Hypothalamus (tissue), 51 donors: ENCODE data around the gene PKM.

Experiments used
- DNase-seq, 51 donors: peaks; one replicate each; lab custom pipeline; 2025; lab: John Stamatoyannopoulos, UW

PKM gene

DNA sequence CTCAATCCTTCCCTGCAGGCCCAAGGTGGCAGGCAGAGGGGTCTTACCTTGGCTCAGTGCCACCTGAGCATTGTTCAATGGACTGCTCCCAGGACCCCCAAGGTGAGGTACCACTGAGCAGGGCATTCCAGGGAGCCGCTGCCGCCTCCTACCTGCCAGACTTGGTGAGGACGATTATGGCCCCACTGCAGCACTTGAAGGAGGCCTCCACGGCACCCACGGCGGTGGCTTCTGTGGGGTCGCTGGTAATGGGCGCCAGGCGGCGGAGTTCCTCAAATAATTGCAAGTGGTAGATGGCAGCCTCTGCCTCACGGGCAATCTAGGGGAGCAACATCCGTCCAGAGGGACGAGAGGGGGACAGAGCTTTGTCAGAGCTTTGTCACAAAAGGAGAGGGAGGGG lies 28.7 kb downstream of the PKM start:
- DNase-seq = no peak

DNA sequence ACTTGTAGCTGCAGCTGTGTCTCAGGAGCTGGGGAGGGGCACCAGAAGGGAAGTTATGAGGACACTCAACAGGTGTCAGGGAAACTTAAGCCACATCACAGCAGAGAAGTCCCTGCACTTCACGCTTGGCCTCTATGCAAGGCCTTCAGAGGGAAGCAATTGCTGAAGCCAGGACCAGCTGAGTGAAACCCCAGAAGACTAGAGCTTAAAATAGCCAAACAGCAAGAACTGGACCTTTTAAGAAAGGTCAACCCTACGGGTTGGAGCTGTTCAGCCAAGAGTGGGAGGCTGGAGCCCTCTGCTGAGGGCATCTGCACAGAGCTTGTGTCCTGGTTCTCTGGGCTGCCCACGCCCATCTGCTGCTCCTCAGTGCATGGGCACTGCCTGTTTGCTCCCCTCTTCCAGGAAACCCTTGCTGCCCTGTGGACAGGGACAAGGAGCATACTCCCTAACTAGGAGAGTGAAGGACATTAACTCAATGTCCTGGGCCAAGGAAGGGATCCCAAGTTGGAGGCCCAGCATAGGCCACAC lies 29.5 kb downstream of the PKM start:
- peak in 1 of 51 donors; percentile 24 for DNase-seq

DNA sequence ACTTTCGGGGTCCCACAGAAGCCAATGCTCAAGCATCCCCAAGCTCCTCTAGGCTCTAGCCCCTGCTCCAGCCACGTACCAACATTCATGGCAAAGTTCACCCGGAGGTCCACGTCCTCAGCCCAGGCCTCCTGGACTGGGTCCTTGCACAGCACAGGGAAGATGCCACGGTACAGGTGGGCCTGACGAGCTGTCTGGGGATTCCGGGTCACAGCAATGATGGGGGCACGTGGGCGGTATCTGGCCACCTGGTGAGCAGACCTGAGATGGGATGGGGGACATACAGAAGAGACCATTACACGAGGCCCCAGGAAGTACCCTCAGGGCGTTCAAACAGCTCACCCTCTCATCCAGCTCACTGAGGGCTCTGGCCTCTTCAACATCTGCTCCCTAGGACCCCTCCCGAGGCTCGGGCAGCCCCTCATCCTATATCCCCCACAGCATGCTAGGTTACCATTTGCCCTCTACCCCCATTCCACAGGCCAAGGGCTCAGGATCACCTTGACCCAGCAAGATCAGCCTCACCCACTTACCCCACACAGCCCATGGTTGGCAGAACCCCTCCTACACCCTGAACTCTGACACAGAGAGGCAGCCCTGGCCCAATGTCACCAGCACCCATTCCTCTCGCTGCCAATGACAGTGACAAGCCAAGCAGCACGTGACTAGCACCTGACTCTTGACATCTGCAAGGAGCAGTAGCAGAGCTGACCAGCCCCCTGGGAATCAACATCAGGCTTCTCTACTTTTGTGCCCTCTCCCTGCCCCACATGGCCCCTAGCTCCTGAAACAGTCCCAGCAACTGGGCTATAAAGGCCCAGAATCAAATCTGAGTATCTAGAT lies 30.4 kb downstream of the PKM start:
- no peak for DNase-seq

DNA sequence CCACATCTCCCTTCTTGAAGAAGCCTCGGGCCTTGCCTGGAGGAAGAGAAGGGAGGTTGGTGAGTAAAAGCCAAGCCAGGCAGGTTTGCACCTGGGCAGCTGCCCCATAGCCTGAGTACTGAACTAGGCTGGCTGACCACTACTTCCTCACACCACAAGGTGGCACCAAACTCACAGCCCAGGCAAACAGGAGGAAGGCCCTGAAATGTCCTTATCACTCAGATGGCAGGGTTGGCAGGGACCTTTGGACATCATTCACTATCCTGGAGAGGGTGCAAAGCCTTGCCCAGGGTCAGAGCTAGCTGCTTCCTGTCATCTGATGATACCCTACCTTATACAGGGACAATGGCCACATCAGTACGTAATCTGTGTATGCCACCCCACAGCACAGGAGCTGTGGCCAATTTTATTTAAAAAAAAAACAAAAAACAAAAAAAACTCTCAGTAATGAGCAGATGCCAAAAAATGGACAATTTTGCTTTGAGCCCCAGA lies 31.2 kb downstream of the PKM start:
- DNase-seq = peak in 39 of 51 donors; percentile 15 to 81 (median 53)

DNA sequence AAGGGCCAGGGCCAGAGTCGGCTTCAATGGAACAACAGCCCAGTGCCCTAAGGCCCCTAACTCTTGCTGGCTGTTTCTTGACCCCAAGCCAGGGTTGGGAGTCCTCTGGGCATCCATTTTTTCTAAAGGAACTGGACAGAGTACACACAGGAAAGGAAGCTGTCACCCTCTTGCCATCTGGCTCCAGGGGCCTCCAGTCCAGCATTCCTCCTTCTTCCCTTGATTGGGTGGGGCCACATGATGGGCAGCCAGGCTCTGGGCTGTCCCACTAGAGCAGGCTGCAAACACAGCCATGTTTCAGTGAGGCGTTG lies 31.8 kb downstream of the PKM start:
- no peak for DNase-seq

DNA sequence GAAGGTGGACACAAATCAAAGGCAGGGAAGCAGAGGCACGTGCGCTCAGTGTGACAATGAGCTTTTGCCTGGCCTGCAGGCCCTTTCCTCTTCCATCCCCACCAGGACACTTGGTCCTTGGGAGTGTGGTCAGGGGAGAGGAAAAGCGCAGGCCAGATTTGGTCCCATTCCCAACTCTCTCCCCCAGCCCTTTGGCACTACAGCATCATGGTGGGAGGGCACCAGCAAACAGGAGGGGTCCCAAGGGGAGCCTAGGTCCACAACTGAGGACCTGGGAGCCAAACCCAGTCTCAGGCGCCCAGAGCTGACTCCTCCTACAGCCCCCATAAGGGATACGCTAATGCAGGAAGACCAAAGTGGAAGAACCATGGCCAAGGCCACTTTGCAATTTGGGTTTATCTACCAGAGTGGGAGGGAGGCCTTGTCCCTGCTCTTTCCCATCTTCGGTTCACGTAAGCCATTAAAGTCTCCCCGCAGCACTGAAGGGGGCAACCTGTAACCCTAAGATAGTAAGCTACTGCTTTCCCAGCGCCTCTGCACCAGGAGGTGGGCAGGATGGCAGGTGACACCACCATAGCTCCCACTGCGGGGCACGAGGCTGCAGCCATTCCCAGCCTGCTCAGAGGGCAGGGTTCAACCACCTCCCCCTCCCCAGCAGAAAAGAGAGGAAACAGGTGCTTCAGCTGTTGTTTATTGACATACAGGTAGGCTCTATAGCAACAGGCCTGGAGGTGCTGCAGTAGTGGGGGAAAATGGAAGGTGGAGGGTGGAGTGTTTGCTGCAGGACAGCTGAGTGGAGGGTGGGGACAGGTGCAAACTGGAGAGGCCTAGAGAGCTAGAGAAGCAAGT lies 32.4 kb downstream of the PKM start:
- DNase-seq = no peak

DNA sequence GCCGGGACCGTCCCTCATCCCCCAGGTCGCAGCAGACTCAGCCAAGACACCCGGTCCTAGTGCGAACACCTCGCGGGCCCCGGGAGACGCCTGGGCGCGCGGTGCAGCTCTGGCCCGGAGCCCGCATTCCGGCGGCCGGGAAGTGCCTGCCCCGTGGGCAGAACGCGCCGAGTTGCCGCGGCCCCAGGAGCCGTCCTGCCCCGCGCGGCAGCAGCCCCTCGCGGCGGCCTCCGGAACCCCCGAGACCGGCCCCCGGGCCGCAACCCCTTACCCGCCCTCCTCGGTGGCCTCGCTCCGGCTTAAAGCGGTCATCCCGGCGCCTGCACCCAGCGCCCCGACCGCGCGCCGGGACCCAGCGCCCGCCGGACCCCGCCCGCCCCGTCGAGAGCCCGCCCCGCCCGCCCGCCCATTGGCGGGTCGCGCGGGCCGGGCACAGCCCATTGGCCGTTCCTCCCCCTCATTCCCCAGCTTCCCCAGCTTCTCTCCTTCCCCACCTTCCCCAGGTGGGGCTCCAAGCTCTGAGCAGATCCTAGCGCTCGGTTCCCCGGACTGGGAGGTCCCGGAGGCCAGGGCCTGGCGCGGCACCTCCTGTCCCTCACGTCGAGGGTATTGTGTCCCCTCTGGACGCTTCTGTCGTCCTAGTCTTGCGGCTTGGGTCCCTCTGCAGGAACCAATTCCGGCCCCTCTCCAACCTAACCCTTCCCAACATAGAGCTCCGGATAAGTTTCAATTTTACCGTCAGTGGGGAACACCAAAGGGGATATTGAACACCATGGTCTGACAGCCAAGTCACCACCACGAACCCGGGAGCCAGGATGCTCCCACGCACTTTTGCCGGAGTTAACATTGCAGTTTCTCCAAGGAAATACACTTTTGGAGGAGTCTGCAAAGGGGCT lies 33.3 kb downstream of the PKM start, which contains the start of gene GRAMD2A:
Gene GRAMD2A, minus strand, starts transcription at position 328 of the 896 bp plus-strand sequence.
- peak in 10 of 51 donors; percentile 20 to 47 (median 39) for DNase-seq

DNA sequence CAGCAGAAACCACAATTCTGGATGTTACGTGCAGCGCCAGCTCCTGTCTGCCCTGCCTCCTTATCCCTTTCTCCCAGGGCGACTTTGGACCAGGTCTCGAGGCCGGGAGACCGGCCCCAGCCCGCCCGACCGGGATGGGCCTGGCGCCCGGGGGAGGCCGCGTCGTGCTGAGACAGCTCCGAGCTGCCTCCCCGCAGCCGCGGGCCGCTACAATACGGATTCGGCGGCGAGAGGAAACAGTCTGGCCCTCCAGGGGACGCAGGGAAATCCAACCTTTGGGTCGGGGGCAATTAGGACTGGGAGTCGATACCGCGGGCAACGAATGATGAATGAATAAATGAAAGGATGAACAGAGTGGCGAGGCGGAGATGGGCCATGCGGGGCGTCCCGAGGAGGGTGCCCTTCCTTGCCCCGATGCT lies 33.9 kb downstream of the PKM start:
- no peak for DNase-seq

DNA sequence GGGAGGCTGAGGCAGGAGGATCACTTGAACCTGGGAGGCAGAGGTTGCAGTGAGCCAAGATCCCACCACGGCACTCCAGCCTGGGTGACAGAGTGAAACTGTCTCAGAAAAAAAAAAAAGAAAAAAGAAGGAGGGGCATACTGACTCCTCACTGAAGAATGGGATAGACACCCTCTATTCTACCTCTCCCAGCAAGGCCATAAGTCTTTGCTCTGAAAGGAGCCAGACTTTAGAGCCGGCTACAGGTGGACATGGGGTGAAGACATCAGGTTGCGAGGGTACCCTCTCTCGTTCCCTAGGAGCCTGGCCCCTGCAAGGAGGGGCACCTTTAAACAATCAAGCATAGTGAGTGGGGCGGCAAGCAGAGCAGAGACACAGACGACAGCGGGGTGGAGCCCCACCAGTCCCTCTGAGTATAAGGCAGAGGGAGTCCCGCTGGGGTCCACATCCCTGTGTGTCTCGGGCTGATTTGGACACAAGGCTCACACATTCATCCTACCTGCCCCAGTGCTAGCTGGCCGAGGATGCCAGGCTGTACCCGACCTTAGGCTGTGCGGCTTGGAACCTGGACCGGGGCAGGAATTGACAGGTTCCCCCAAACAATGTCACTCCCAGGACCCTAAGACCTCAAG lies 34.5 kb downstream of the PKM start:
- DNase-seq = no peak

DNA sequence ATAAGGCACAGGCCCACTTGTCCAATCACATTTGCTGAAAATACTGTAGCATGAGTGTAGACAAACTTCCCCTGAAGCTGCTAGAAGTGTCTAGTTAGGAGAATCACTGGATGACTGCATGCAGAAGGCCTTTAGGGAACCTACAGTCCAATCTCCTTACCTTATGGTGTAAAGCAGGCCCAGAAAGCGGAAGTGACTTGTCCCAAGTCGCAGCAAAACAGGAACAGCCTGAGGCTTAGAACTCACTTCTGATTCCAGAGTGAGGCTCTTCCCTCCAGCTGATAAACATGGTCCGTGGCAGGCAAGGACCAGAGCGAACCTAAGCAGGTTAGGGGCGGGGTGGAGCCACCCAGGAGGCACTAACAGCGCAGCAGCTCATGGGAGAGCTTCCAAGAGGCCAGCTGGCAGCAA lies 35.9 kb downstream of the PKM start:
- DNase-seq = peak in 5 of 51 donors; percentile 5 to 33 (median 19)

DNA sequence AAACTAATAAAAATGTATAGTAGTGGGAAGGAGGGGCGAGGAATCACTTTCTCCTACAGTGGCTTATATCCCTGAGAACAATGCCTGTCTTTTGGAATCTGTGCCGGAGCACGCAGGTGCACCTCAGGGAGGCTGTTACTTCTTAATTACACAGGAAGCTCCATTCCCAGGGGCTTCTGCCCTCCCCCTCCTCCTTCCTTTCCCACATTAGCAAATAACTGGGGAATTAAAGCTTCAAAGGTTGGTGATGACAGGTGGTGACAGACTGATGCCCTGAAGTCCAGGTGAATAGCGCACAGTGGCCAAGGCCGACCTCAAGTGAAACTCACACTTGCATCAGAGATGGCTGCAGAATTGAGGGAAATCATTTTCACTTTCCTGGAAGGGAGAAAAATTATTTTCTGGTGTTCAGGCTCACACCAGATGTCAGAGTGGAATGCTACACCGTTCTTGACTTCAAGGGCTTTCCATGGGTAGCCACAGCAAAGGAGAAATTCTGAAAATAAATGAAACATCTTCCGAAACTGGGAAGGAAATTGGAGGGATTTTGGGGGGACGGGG lies 37.1 kb downstream of the PKM start:
- DNase-seq = no peak

DNA sequence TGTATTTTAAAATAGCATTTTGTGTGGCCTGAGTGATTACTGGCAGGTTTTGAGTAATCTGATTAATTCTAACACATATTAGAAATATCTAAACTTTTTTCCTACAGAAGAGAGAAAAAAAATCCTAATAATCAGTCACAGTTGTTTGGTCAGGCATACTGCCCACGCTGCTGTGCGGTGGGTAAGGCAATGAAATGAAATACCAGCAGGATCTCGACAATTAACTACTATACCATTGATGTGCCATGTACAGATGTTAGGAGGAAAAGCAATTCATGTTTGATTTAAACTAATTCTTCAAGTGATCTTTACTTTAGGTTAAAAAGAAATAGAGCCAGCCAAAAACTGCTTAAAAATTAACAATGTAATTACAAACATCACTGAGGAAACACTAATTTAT lies 38.6 kb downstream of the PKM start:
- no peak for DNase-seq

DNA sequence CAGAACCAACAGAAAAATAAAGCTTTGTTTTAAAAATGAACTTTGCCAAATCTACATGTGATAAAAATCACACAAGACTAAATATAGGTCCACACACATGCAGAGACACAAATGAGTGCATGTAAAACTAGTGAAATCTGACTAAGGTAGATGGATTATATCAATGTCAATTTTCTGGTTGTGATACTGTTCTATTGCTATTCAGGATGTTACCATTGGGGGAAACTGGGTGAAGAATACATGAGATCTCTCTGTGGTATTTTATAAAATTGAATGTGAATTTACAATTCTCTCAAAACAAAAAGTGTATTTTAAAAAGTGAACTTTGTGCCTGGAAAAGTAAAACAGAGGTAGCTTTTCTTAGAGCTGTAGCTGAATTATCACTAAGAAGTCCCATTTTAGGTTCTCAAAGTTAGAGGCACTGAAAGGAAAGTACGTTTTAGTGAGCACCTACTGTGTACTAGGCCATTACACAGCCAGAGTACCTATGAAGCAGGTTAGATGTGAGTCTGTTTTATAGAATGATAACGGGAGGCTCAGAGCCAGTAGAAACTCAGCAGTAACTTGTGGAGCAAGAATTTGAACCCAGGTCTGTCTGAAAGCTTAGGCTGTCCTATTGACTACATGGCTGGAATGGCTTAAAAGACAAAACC lies 41.6 kb downstream of the PKM start:
- DNase-seq = no peak

DNA sequence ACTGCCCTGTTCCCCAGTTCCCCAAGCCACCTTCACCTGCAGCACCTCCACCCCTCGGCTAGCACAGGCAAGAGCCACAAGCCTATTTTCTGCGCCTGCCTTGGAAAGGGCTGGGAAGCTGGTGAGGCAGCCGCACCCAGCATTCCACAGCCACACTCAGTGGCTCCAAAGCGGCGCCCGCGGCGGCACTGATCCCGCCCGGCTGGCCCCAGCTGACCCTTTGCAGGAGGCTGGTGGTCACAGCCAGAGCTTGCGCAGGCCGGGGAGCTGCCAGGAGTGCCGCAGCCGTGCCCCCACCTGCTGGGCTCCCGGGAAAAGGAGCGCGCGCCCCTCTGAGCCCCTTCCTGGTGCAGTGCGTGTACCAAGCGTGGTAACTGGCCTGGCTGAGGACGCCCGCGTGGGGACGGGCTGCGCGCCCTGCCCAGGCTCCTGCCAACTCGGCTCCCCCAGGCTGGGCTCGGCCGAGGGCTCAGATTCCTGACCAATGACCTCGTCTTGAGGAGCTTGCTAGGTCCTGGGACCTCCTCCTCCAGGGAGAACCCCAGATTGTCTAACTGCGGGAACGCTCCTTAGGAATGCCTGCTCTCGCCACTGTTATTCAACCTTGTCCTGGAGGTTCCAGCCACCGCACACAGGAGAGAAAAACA lies 46.7 kb downstream of the PKM start:
- DNase-seq = peak in 23 of 51 donors; percentile 11 to 63 (median 36)

DNA sequence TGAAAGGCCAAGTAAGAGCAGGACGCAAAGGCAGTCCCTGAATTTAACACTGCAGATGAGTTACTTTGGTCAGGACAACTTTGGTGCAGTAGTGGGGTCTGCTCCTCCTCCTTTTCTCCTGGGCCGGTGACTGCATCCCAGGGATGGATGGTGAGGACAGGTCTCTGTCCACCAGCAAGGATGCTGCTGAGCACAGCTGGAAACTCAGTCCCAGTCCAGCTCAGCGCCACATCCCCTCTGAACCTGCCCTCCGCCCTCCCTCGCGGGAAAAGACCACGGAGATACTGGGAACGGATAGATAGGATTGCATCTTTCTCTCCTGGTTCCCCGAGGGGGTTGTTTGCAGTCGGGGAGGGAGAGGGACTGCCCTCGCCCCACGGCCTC lies 47.2 kb downstream of the PKM start:
- no peak for DNase-seq

DNA sequence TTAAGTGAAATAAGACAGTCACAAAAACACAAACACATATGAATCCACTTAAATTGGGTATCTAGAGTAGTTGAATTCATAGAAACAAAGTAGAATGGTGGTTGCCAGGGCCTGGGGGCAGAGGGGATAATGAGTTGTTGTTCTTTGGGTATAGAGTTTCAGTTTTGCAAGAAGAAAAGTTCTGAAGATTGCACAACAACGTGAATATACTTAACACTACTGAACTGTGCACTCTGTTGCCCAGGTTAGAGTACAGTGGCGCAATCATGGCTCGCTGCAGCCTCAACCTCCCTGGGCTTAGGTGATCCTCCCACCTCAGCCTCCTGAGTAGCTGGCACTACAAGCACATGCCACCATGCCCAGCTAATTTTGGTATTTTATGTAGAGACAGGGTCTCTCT lies 48.3 kb downstream of the PKM start:
- no peak for DNase-seq

DNA sequence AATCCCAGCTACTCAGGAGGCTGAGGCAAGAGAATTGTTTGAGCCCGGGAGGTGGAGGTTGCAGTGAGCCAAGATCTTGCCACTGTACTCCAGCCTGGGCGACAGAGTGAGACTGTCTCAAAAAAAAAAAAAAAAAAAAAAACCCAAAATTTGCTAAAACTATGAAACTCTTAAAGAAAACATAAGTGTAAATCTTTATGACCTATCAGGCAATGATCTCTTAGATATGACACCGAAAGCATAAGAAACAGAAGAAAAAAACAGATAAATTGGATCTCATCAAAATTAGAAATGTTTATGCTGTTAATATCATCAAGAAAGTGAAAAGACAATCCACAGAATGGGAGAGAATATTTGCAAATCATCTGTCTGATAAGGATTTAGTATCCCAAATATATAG lies 48.7 kb downstream of the PKM start:
- DNase-seq = no peak

DNA sequence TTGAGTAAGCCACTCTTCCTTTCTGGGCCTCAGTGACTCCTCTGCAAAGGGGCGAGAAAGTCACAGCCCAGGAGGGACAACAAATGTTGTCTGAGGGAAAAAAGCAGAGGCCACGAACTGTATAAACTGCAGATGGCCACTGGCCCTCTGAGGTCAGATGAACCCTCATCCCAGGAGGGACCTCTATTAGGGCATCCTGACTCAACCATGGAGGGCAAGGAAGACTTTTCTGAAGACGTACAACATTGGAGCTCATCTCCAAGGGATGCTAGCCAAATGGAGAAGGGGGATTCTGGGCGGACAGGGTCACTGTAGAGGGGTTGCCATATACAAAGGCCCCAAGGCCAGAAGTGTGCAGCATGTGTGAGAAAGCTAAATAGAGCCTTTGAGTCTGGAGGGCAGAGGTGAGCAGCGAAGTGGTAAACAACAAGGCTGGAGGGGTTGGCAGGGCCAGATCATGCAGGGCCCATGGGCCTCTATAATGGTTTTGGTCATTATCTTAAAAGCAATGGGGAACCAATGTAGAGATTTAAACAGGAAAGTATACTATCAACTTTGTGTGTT lies 50.1 kb downstream of the PKM start:
- no peak for DNase-seq
